AML-193 (cell line): ENCODE results near the gene FEV.

ENCODE experiments used
- DNase-seq, 2 experiments: peaks; one replicate each; lab custom pipeline; 2025; lab: John Stamatoyannopoulos, UW

FEV gene

DNA sequence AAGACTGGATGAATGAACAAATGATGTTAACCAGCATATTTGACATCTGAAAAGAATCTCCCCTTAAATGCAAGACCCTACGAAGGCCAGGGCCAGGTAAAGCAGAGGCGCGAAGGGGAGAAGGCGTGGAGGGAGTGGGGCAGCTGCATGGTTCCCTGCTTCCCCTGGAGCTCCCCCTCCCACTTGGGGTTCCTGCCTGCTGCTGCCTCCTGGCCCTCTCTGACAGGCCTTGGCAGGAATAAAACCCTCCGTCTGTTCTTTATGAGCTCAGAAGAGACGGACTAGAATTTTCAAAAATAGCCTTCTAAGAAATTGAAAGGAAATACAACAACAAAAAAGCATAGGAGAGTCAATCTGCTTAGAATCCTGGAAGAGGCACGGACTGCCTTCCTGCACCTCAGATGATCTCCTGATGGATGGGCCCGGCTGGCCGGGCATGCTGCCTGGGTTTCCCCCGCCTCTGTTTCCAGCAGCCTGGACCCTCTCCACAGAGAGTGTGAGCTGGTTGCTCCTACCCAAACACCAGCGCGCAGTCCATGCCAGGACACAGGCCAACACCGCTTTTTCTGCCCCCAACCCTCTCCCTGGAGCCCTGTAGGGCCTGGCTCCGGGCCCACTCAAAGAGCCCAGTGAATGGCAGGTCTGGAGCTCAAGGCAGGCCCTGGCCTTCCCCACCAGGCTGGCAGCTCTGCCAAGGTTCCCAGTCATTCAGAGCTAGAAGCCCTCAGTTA lies 32.4 kb upstream of the FEV start:
- no peak for DNase-seq

DNA sequence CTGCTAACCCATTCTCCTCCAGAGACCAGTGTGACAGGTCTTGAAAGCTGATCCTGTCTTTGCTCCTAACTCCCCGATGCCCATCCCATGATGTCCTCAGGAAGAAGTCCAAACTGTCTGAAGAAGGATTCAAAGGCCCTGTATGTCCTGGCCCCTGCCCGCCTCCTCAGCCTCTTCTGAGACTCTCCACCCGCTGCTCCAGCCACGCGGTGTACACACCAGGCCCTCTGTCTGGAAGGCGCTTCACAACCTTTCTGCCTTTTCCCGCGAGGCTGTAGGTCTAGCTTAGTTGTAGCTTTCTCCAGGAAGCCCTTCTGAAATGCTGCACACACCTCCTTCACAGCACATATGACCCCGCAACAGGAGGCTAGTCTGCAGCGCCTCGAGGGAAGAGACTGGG lies 31.7 kb upstream of the FEV start:
- no peak for DNase-seq

DNA sequence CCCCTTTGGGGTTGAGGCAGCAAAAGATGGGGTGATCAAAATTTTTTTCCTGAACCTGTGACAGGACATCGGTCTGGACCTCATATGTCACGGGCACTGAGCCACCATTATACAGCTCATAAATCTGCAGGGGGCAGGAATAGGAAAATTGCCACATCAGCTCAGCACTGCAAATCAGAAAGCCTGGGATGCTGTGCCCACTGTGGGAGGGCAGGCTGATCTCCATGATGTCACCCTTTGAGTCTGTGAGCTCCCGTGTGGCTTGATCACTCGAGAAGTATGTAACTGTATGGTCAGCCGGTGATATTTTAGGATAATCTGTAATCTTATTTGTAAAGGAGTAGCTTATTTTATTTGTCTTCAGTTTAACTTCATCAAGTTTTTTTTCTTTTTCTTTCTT lies 25.9 kb upstream of the FEV start:
- no peak for DNase-seq

DNA sequence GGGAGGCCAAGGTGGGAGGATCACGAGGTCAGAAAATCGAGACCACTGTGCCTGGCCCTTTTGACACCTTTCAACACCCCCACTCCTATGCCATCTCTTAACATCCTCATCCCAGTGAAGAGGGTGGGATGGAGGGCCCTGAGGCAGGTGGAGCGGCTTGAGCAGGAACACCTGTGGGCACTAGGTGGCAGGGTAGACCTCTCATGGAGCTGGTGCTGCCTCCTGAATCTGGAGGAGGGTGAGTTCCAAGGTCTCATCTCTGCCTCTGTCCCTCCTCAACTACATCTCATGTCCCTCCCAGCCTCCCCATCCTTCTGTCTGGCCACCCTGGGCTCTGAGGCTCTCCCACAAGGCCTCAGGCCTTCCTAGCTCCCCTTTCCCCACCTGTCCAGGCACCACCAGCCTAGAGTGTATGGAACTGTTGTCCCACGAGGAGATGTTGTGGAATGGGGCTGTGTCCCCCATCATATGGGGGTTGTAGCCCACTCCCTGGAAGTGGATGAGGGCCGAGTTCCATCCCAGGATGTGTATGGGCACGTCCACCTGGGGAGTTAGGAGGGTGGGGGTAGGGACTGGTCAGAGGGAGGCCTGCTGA lies 25.3 kb upstream of the FEV start:
- DNase-seq: no peak

DNA sequence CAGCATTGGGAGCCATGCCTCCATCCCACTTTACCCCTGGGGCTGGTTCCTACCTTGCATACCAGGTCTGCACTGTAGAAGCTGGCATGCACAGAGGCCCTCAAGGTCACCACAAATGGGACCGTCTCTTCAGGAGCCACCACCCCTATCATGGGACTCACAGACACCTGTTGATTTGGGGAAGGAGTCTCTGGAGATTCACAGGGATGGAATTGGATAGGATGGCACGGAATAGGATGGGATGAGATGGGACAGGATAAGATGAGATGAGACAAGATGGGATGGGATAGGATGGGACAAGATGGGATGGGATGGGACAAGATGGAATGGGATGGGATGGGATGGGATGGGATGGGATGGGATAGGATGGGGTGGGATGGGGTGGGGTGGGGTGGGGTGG lies 24.3 kb upstream of the FEV start:
- no peak for DNase-seq

DNA sequence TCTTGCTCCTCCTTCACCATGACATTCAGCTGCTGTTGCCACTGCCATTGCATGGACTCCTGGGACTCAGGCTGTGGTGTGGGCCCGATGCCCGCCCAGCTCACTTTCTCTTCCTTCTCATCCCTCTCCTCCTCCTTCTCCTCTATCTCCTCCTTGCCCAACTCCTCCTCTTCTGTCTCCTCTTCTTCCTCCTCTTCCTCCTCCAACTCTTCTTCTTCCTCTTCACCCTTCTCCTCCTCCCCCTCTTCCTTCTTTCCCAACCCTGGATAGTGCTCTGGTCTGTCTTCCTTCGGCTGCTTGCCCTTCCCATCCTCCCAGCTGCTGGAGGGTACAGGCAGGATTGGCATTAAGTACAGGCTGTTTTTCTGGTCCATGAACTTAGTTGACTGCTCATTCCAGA lies 19.0 kb upstream of the FEV start:
- no peak for DNase-seq

DNA sequence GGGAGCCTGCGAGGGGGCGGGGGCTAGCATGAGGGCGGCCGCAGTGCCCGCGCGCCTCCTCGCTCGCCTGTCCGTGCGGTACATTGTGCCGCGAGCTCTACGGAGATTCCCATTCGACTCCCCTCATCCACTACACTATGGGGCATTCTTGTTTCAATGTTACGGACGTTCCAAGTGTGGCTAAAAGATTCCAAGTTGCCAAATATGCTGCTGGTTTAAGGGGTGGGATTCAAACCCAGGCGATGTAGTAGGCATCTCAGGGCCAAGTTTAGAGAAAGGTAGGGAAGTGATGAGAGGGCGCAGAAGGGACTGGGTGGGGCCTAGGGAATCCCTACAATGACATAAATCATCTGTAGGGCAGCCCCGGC lies 18.3 kb upstream of the FEV start:
- DNase-seq: no peak

DNA sequence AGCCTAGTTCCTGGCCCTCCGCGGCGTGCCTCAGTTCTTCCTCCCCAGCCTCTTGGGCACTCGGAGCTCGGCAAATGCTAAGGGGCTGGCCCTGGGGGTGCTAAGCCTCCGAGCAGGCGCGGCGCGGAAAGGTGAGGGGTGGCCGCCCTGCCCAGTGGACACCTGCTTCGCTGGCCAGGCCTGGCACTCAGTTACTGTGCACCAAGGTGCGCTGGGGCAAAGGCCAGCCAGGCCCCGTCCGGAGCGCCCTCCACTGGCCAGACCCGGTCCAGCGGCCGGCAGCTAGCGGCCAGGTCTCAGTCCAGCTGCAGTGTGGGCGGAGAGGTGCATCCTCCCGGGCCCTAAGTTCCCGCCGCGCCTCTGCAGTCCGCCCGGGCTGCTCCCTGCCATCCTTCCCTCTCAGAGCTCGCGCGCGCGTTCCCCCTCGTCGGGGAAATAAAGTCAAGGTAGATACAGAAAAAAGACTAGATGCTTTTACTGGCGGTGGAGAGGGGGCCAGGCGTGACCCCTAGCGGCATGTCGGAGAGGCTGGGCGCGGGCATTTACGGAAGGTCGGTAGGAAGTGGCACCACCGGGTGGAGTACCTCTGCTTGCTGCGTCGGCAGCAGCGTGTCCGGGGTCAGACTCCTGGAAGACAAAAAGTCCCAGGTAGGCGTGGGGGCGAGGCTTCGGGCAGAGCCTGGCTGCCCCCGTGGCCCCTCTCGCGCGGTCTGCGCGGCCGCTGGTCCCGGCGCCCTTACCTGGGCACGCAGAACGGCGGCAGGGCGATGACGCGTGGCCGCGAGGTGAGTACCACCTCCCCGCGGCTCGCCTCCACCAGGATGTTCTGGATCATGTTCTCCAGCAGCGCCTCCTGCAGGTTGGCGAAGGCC lies 17.6 kb upstream of the FEV start:
- DNase-seq: no peak

DNA sequence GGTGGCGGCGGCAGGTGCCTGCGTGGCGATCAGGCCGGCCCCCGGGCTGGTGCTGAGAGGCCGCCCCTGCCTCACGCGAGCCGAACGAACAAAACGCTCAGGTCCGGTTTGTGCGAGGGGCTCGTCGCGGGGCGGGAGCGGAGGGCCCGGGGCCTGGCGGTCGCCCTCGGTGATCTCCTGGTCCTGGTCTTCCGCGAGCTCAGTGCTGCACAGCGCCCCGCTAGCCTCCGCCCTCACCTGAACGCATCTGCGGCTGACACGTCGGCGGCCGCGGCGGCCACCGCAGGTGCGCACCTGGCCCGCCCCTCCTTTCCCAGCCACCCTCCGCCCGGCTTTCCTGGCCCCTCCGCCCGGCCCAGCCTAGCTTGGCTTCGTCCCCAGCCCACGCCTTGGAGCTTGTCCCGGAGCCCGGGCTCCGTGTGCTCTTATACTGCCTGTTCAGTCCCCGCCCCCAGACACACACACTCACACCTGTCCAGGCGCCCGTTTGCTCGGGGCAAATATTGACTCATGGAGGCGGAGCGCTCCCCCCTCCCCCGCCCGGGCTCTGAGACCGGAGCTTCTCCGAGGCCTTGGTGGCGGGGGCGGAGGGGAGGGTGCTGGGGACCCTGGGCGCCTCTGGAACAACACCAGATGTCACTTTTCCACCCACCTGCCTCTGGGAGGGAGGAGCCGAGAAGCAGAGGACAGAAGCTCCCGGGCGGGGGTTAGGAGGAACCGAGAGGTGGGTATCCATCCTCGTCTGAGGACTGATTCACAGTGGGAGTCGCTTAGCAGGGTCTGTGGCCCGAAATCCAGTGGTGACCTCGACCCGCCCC lies 16.8 kb upstream of the FEV start:
- no peak for DNase-seq

DNA sequence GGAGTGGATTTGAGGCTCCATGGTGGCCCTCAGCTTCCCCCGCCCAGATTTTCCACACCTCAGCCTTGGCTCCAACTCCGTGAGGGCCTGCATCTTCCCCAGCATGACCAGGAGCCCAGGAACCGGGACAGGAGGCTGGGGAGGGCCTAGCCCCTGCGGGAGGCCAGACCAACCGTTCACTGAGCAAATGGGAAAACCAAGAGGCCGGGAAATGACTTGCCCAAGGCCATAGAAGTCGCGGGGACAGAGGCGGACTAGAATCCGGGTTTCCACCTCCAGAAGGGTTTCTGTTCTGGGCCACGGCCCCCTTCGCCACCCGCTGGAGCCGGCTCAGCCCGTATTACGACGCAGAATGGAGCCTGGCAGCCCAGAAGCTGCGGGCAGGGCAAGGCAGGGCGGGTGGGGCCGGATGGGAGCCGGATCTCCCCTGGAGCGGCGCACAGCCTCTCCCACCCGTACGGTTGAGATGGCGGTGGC lies 16.2 kb upstream of the FEV start:
- no peak for DNase-seq

DNA sequence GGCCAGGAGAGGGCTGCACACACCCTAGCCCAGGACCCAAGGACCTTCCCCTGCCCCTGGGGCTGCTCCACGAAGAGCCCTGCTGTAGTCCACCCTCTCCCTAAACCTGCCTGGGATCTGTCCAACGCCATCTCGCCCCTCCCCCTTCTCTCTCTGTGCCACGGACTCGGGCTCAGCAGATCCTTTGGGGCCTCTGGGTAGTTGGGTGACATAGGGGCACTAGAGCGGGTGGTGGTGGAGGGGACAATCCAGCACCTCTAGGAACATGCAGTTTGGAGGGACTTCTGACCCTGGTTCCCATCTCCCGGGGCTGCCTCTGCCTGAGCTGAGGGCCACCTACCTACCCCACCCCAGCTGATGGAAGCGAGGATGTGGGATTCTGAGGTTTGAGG lies 15.6 kb upstream of the FEV start:
- DNase-seq: no peak

DNA sequence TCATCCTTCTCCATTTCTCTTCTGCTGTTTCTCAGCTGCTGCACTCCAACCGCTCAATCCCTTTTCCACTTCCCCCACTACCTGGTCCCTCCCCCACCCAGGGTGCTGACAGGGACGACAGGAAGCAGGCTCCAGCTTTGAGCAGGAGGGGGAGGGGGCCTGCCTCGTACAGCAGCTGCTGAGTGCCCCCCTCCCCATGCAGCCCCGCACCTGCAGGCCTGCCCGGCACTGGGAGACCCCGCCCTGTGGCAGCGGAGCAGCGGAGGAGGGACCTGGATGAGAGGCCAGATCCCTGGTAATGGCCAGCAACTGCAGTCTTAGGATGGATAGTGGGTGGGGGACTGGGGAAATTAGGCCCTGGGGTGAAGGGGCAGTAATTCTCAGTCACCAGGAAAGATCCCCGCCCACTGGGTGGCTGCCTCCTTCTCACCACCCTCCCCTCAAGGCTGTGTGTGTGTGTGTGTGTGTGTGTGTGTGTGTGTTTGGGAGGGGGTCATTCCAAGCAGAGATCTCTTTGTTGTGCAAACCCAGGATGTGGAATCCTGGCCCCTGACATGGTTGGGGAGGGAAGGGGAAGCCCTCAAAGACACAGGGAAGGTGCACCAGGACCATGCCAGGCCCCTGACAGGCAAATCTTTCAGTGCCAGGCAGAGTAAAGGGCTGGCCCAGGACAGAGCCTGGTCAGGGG lies 15.0 kb upstream of the FEV start:
- DNase-seq: no peak

DNA sequence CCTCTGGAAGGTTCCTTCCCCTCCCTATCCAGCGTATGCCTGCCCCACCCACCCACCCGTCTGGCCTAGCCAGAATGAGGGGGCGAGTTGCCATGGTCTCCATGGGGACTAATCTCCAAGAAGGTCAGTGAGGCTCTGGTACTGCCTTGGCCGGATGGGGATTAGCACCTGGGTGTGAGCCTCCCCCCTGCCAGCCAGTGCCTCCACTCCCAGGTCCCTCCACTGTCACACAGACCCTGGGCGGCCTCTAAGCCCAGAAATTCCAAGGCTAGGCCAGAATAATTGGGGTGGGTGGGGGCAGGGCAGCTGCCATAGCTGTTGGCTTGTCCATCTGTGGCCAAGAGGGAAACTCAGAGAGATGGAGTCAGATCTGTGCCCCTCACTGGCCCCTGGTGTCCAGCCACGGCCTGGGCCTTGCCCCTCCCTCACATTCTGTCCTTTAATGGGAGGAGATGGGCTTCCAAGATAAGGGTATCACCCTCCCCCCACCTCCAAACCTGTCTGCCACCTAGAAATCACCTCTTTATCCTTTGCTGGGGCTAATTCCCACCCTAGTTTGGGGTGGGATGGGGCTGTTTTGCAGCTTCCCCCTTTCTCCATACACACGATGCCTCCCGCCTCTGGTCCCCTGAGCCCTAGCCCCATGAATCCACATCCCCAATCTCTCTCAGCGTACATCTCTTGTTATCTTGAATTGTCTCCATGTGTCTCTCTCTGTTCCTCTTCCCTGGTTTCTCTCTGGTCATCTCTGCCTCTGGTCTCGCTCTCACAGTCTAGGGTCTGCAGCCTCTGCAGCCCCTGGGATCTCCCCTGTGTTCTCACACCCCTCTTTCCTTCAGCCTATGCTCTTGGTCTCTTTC lies 14.3 kb upstream of the FEV start:
- no peak for DNase-seq

DNA sequence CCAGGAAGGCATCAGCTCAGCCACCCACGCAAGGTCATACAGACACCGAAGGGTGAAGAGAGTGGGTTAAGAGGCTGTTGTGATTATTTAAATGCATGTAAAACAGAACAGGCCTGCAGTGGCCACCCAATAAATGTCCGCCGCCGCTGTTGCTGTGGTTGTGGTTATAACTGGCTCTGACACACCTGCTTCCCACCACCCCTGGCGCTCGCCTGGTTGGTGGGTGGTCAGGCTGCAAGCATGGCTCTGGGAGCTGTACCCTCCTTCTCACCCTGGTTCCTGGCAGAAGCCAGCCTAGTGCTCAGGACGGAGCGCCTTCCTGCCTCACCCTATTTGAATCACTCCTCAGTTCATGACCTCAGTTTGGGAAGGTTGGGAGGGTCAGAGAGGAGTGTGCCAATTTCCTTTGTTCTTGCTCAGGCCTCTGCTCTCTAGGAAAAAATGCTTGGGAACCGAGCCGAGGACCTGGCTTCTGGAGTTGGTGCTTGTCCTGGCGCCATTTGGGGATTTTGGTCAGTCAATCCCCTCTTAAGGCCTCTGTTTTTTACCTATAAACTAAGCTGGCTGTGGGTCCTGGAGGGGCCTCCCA lies 13.5 kb upstream of the FEV start:
- no peak for DNase-seq

DNA sequence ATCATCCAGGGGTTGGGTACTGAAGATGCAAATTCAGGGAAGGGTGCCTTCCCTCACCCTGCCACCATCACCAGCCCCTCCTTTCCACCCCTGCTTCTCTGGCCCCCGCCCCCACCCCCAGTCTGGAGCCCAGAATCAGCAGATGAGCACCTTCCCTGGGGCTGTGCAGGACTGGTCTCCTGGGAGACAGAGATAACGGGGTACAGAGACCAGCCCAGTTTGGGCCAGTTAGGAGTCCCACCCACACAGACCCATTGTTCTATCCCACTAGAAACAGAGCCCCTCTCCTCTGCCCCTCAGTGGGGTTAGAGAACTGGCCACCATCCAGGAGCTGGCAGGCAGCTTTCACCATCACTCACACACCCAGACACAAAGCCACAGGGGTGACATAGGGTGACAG lies 12.7 kb upstream of the FEV start:
- DNase-seq: no peak

DNA sequence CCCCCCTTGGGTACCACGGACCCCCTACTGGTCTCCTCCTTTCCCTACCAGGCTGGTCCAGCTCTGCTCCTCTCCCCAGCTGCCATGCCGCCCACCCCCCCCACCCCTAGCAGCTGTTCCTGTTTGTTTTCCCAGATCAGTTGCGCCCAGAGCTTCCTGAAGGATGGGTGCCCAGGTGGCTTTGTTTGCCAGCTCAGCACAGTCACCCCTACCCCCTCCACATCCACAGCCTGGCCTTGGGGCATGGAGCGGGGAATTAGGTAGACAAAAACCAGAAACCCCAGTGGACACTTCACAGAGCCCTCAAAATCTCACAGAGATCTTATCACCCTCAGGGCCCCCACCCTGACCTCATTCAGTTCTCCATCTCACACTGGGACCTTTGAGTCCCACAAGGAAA lies 12.0 kb upstream of the FEV start:
- DNase-seq: no peak

DNA sequence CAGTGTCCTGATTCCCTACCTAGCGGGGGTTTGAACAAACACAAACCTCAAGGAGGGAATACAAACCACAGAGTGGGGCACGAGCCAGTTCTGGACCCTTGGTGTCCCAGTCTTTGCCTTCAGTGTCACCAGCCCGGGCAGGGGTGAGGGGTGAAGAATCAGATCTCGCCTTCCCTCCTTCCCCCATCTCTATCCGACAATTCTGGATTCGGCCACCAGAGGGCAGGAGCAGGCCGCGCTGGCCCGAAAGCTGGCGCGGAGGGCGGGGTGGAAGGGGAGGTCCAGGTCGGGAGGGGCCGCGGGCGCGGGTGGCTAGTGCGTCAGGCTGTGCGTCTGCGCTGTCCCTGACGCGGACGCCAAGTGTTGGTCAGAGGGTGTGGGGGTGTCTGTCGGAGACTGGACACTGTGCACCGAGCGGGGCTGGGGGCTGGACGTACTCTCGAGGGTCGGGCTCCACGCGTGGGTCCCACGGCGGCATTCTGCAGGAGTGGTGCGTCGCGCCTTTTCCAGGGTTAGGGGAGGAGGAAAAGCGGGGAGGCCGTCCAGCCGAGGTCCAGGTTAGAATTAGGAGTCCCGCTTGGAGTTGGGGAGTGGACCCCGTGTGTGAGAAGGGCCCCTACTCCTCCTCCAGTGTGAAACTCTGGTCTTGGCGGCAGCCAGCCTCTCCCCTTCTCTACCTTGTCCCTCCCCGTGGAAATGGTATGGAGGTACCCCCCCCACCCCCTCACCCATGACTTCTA lies 11.2 kb upstream of the FEV start:
- DNase-seq: peak in 1 of 2 experiments; percentile 41

DNA sequence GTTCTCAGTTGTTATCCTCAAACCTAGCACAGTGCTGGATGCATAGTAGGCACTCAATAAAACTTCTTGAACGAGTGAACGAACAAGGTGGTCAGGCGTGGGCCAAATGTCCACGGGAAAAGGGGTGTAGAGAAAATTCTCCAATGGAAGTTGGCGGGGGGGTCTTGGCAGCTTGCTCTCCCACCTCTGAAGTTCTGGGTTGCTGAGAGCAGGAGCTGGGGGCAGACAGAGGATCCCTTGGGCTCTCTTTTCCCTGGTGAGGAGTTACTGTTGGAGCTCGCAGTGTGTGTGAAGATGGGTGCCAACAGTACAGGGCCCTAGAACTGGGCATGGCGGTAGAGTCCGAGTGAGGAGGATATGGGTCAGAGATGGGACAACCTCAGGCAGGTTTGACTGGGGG lies 10.6 kb upstream of the FEV start:
- DNase-seq: no peak
